GM21576 (cell line): Measurements from ENCODE around the gene PPIC.
A peak's percentile ranks its signal among the peaks of the same experiment; 100 is the strongest.
"Not testable (repeated sequence)": the region's sequence is repeated elsewhere in the genome, so short reads cannot be mapped to it uniquely, and the experiment has no call there.

Experiments
- ATAC-seq: cut with Tn5 transposase; IDR thresholded peaks from one replicate; pipeline ENCODE4 v1.9.1; 2021; ENCODE audit warnings: mild to moderate bottlenecking, moderate library complexity; ENCODE audit not compliant: unreplicated experiment

The PPIC gene

GRCh38 chr5:123012321-123012720 is 24.2 kb downstream of the PPIC start:
- no peak for ATAC-seq

GRCh38 chr5:123007754-123008153 is 28.8 kb downstream of the PPIC start:
- no peak for ATAC-seq

- ATAC-seq: no peak
Measured at GRCh38 chr5:123007182-123007581, 29.3 kb downstream of the PPIC start.

- ATAC-seq: no peak
Measured at GRCh38 chr5:123001808-123002207, 34.7 kb downstream of the PPIC start.

GRCh38 chr5:123000731-123001130 is 35.8 kb downstream of the PPIC start:
- ATAC-seq: no peak

- ATAC-seq: peak; percentile 90
Measured at GRCh38 chr5:122999947-123000563, 36.5 kb downstream of the PPIC start.

- ATAC-seq: no peak
Measured at GRCh38 chr5:122997294-122997693, 39.2 kb downstream of the PPIC start.

GRCh38 chr5:122996091-122996490 is 40.4 kb downstream of the PPIC start:
- no peak for ATAC-seq

GRCh38 chr5:122985954-122986721 is 50.4 kb downstream of the PPIC start:
- peak; percentile 97 for ATAC-seq

- no peak for ATAC-seq
Measured at GRCh38 chr5:122985006-122985700, 51.4 kb downstream of the PPIC start.

- no peak for ATAC-seq
Measured at GRCh38 chr5:122984425-122984824, 52.1 kb downstream of the PPIC start.

- ATAC-seq: no peak
Measured at GRCh38 chr5:122982376-122982775, 54.1 kb downstream of the PPIC start.

GRCh38 chr5:122981846-122982245 is 54.7 kb downstream of the PPIC start:
- ATAC-seq: no peak

- no peak for ATAC-seq
Measured at GRCh38 chr5:122978644-122979297, 57.8 kb downstream of the PPIC start.

GRCh38 chr5:122978068-122978467 is 58.5 kb downstream of the PPIC start:
- no peak for ATAC-seq

- no peak for ATAC-seq
Measured at GRCh38 chr5:122977319-122977718, 59.2 kb downstream of the PPIC start.

- ATAC-seq: not testable (repeated sequence)
Measured at GRCh38 chr5:122974251-122974650, 62.3 kb downstream of the PPIC start.

GRCh38 chr5:122973759-122974158 is 62.8 kb downstream of the PPIC start:
- not testable (repeated sequence) for ATAC-seq
